Islet of Langerhans (tissue), 1 donor: ENCODE results near the gene TMEM161B.
A peak's percentile ranks its signal among the peaks of the same experiment; 100 is the strongest.
"Not testable (repeated sequence)": the region's sequence is repeated elsewhere in the genome, so short reads cannot be mapped to it uniquely, and the experiment has no call there.

Source experiments
- FAIRE-seq: peaks from one replicate; lab custom pipeline; 2011; peaks lifted over from hg19 to GRCh38; lab: Jason Lieb, UNC

TMEM161B gene

GRCh38 chr5:88268385-88269184 lies at the start of gene TMEM161B:
Gene TMEM161B, minus strand, starts transcription at chr5:88268845. Its CDS starts 122 bp downstream, at chr5:88268723.
- FAIRE-seq = no peak

GRCh38 chr5:88304356-88304755 lies 35.7 kb upstream of the TMEM161B start:
- no peak for FAIRE-seq

DNA sequence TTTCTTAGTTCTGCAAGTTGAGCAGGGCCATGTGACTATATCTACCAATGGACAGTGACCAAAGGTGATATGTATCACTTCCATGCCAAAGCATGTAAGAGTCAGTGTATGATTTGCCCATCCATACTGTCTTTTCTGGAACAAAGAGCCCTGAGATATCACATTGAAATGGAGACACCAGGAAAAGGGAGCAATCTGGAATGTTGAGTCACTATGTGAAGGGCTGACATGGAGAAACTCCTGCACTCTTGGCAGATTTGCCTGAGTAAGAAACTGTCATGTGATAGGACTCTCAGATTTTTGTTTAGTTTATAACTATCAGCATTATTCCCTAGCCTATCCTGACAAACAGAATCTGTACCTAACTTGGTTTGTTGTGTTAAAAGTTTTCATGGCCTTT lies 29.8 kb upstream of the TMEM161B start:
- no peak for FAIRE-seq

GRCh38 chr5:88290801-88291200 lies 22.2 kb upstream of the TMEM161B start:
- no peak for FAIRE-seq

GRCh38 chr5:88288528-88289197 lies 20.0 kb upstream of the TMEM161B start:
- no peak for FAIRE-seq

- FAIRE-seq = no peak
Observed at GRCh38 chr5:88287846-88288527, 19.3 kb upstream of the TMEM161B start.

- FAIRE-seq = no peak
Observed at GRCh38 chr5:88287302-88287701, 18.7 kb upstream of the TMEM161B start.

- no peak for FAIRE-seq
Observed at GRCh38 chr5:88283690-88284089, 15.0 kb upstream of the TMEM161B start.

DNA sequence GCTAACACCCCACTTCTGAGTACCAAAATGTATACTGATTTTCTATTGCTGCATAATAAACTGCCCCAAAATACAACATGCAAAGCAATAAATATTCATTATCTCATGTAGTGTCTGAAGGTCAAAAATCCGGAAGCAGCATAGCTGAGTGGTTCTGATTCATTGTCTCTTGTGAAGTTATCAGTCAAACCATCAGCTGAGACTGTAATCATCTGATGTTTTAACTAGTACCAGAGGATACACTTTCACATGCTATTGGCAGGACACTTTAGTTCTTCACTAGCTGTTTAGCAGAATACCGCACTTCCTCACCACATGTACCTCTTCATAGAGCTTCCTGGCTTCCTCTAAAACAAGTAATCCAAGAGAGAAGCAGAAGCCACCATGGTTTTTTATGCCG lies 12.7 kb upstream of the TMEM161B start:
- no peak for FAIRE-seq

DNA sequence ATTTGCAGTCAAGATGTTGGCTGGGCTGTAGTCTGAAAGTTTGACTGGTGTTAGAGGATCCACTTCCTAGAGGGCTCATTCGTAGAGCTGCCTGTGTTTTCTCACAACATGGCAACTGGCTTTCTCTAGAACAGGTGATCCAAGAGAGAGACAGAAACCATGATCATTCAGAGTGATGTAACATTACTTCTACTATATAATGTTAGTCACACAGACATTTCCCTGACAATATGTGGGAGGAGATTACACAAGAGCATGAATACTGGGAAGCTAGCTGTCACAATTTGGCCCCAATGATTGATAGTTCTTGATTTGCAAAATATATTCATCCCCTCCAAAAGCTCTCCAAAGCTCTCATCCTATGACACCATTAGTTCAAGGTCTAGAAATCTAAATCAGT lies 10.9 kb upstream of the TMEM161B start:
- FAIRE-seq = no peak

- FAIRE-seq = peak; percentile 87
Observed at GRCh38 chr5:88276378-88276777, 7.7 kb upstream of the TMEM161B start.

DNA sequence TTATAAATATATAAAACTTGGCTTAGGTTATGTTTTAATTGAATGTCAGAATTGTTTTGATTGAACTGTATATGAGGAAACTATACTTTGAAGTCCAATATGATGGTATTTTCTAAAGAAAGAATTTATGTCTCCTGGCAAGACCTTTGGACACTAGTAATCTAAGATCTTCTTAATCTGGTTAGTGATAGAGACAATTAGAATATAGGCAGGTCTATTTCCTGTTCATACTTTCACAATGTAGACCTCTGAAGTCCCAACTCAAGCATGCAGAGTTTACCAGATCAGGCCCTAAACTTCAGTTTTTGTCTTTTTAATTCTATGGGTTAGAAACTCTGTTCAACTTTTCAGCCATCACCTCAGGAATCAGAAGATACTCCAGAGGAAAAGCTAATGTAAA lies 6.9 kb upstream of the TMEM161B start:
- no peak for FAIRE-seq

- FAIRE-seq = no peak
Observed at GRCh38 chr5:88269222-88269771, 652 bp upstream of the TMEM161B start.

- not testable (repeated sequence) for FAIRE-seq
Observed at GRCh38 chr5:88264565-88264964, 4.1 kb downstream of the TMEM161B start.

DNA sequence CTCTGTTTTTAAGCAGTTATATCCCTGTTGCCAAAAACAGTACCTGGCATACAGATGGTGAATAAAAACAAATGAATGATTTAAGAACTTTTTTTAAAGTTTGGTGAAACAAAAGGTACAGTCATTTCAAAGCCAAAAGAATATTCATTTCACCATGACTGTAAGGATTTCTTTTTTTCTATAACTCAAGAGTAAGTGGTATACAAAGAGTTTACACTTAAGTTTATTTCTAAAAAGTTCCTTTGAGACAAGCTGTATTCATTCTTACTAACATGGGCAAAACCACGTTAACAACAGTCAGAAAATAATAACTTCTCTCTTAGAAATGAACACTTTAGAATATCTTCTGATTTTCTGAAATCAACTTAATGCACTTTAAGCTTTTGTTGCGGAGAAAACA lies 5.3 kb downstream of the TMEM161B start:
- no peak for FAIRE-seq

DNA sequence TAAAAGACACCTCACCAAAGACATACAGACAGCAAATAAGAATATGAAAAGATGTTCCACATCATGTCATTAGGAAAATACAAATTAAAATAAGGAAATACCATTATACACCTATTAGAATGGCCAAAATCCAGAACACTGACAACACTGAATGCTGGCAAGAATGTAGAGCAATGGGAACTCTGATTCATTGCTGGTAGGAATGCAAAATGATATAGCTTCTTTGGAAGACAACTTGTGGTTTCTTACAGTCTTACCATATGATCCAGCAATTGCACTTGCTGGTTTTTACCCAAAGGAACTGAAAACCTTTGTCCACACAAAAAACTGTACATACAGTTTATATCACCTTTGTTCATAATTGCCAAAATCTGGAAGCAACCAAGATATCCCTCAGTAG lies 6.5 kb downstream of the TMEM161B start:
- FAIRE-seq = no peak

DNA sequence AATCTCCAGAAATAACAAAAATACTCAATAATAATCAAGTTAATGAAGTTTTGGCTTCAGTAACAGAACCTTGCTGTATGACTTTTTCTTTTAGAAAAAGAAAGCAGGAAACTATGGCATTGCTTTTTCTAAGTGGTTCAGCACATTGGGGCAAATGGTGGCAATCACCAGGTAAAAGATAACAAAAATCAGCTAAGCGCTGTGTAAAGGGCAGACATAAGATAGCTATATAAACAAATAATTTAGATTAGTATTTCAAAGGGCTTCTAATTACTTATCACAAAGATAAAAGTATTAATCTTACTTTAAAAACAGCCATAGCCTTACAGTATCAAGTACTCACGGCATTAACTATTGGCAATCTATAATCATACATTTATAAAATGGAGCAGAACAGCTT lies 10.0 kb downstream of the TMEM161B start:
- no peak for FAIRE-seq

GRCh38 chr5:88256872-88257271 lies 11.8 kb downstream of the TMEM161B start:
- FAIRE-seq = no peak

DNA sequence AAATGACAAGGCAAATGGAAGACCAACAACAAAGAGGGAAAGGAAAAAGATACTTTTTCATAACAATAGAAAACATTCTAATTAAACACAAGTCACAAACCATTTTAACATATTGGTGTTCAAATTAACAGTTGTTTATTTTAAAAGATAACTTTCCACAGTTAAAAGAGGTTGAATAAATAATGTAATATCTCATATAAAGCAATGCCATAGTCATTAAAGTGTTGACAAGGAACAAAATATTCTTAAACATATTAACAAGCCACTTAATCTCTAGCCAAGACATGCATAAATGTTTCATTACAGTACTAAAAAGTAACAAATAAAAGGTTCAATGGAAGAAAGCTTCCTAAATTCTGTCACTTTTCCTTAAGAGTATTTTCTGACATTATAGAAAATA lies 12.6 kb downstream of the TMEM161B start:
- no peak for FAIRE-seq

GRCh38 chr5:88254320-88254719 lies 14.3 kb downstream of the TMEM161B start:
- no peak for FAIRE-seq

DNA sequence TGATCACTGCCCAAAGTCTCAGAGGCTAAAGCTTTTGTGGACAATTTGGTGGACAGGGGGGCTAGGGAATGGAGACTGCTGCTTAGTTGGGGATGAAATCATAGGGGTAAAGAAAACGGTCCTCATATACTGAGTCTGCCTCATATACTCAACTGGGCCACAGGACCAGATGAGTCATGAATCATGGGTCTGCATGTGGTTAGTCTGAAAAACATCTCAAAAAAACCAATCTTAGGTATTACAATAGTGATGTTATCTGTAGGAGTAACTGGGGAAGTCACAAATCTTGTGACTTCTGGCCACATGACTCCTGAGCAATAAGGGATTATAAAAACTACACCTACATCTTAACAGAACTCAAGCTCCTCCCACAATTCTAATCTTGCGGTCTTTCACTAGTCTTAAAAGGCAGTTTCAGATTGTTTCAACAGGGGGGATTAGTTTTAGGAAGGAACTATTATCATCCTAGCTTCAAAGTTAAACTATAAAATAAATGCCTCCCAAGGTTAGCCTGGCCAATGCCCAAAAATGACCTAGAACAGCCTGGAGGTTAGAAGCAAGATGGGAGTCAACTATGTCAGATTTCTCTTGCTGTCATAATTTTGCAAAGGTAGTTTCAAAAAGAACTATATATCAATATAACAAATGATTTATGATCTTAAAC lies 17.5 kb downstream of the TMEM161B start:
- FAIRE-seq = no peak

GRCh38 chr5:88250010-88250409 lies 18.6 kb downstream of the TMEM161B start:
- FAIRE-seq = no peak
